SK-N-SH treated with all-trans-retinoic acid at 6 μM for 48 hours (cell line): ENCODE data around the gene OR7D4.

ENCODE experiments used
- ATAC-seq: fragments of 200-7000 bp; cut with Tn5 transposase; 3 replicates; pipeline ENCODE4 v1.9.1; 2020; ENCODE audit warnings: mild to moderate bottlenecking, moderate library complexity
- ARNTL ChIP-seq: fragments of 450-650 bp; formaldehyde crosslinking; IDR thresholded peaks from 2 replicates; pipeline ENCODE4 v1.5.0; 2020; ENCODE audit warnings: low read depth, mild to moderate bottlenecking, moderate library complexity, borderline replicate concordance
- BACH2 ChIP-seq: fragments of 250-450 bp; sonication (Bioruptor Pico); IDR thresholded peaks from 2 replicates; pipeline ENCODE4 v1.9.0; 2021; ENCODE audit warnings: mild to moderate bottlenecking, borderline replicate concordance
- CREB5 ChIP-seq: fragments of 250-450 bp; sonication (Bioruptor Pico); IDR thresholded peaks from 2 replicates; pipeline ENCODE4 v1.5.1; 2020; ENCODE audit warnings: low read depth, mild to moderate bottlenecking, moderate library complexity
- CSDC2 ChIP-seq: fragments of 250-450 bp; sonication (Bioruptor Pico); IDR thresholded peaks from 2 replicates; pipeline ENCODE4 v1.5.0; 2020; ENCODE audit warnings: mild to moderate bottlenecking, moderate library complexity
- CSRNP3 ChIP-seq: fragments of 250-450 bp; sonication (Bioruptor Pico); IDR thresholded peaks from 2 replicates; pipeline ENCODE4 v1.5.1; 2021; ENCODE audit warnings: mild to moderate bottlenecking, moderate library complexity
- ESRRG ChIP-seq: fragments of 250-450 bp; sonication (Bioruptor Pico); IDR thresholded peaks from 2 replicates; pipeline ENCODE4 v1.6.1; 2021; ENCODE audit warnings: mild to moderate bottlenecking
- GLIS3 ChIP-seq: fragments of 250-450 bp; sonication (Bioruptor Pico); IDR thresholded peaks from 2 replicates; pipeline ENCODE4 v1.5.0; 2020; ENCODE audit warnings: mild to moderate bottlenecking, moderate library complexity
- ISL1 ChIP-seq: fragments of 250-450 bp; sonication (Bioruptor Pico); IDR thresholded peaks from 2 replicates; pipeline ENCODE4 v2.1.2; 2022; ENCODE audit warnings: mild to moderate bottlenecking, moderate library complexity
- OSR1 ChIP-seq: fragments of 250-450 bp; sonication (Bioruptor Pico); IDR thresholded peaks from 2 replicates; pipeline ENCODE4 v1.8.0; 2022; ENCODE audit warnings: moderate library complexity, mild to moderate bottlenecking, inconsistent platforms
- PATZ1 ChIP-seq: fragments of 250-450 bp; sonication (Bioruptor Pico); IDR thresholded peaks from 2 replicates; pipeline ENCODE4 v1.8.0; 2020; ENCODE audit warnings: mild to moderate bottlenecking, moderate library complexity, borderline replicate concordance
- POU6F1 ChIP-seq: fragments of 250-450 bp; sonication (Bioruptor Pico); IDR thresholded peaks from 2 replicates; pipeline ENCODE4 v1.8.0; 2021; ENCODE audit warnings: low read depth, mild to moderate bottlenecking, moderate library complexity, borderline replicate concordance
- PPARA ChIP-seq: fragments of 250-450 bp; sonication (Bioruptor Pico); IDR thresholded peaks from 2 replicates; pipeline ENCODE4 v1.5.0; 2020; ENCODE audit warnings: mild to moderate bottlenecking, borderline replicate concordance
- RARB ChIP-seq: fragments of 250-450 bp; sonication (Bioruptor Pico); IDR thresholded peaks from 2 replicates; pipeline ENCODE4 v1.8.0; 2021; ENCODE audit warnings: mild to moderate bottlenecking, moderate library complexity
- SNAI2 ChIP-seq: fragments of 250-450 bp; sonication (Bioruptor Pico); IDR thresholded peaks from 2 replicates; pipeline ENCODE4 v1.5.0; 2020; ENCODE audit warnings: mild to moderate bottlenecking, moderate library complexity
- TCF4 ChIP-seq: fragments of 250-450 bp; sonication (Bioruptor Pico); IDR thresholded peaks from 2 replicates; pipeline ENCODE4 v1.8.0; 2021; ENCODE audit warnings: mild to moderate bottlenecking, moderate library complexity, borderline replicate concordance
- TOX ChIP-seq: fragments of 250-450 bp; sonication (Bioruptor Pico); IDR thresholded peaks from 2 replicates; pipeline ENCODE4 v1.8.0; 2021; ENCODE audit warnings: mild to moderate bottlenecking, moderate library complexity, borderline replicate concordance
- TSHZ2 ChIP-seq: fragments of 250-450 bp; sonication (Bioruptor Pico); IDR thresholded peaks from 2 replicates; pipeline ENCODE4 v1.5.0; 2020; ENCODE audit warnings: mild to moderate bottlenecking, moderate library complexity
- ZC3H10 ChIP-seq: fragments of 250-450 bp; sonication (Bioruptor Pico); IDR thresholded peaks from 2 replicates; pipeline ENCODE4 v1.5.1; 2021; ENCODE audit warnings: mild to moderate bottlenecking, moderate library complexity
- ZFP3 ChIP-seq: fragments of 250-450 bp; sonication (Bioruptor Pico); IDR thresholded peaks from 2 replicates; pipeline ENCODE4 v1.5.0; 2020; ENCODE audit warnings: mild to moderate bottlenecking, moderate library complexity
- ZFP30 ChIP-seq: fragments of 450-650 bp; formaldehyde crosslinking; IDR thresholded peaks from 2 replicates; pipeline ENCODE4 v1.5.0; 2022; ENCODE audit warnings: mild to moderate bottlenecking, moderate library complexity
- ZNF565 ChIP-seq: fragments of 450-650 bp; formaldehyde crosslinking; conservative IDR thresholded peaks from 2 replicates; pipeline ENCODE4 v1.5.0; 2020; ENCODE audit warnings: low read depth, mild to moderate bottlenecking, moderate library complexity
- ZNF70 ChIP-seq: fragments of 450-650 bp; formaldehyde crosslinking; IDR thresholded peaks from 2 replicates; pipeline ENCODE4 v1.5.0; 2020; ENCODE audit warnings: mild to moderate bottlenecking, moderate library complexity

Gene OR7D4

GRCh38 chr19:9166846-9167245, 52.5 kb downstream of the OR7D4 start:
- TF ChIP-seq ZC3H10 (CRISPR knock-in tag) (no peak), POU6F1 (CRISPR knock-in tag) (no peak), ZNF70 (CRISPR knock-in tag) (no peak), TOX (no peak)

GRCh38 chr19:9165261-9165660, 54.1 kb downstream of the OR7D4 start:
- no peak for ATAC-seq
- TF ChIP-seq ZFP30 (CRISPR knock-in tag) (no peak), CSRNP3 (CRISPR knock-in tag) (no peak), GLIS3 (CRISPR knock-in tag) (no peak), PATZ1 (CRISPR knock-in tag) (no peak), CREB5 (CRISPR knock-in tag) (no peak), ZNF70 (CRISPR knock-in tag) (no peak), CSDC2 (CRISPR knock-in tag) (no peak), TSHZ2 (CRISPR knock-in tag) (no peak), BACH2 (CRISPR knock-in tag) (no peak), SNAI2 (CRISPR knock-in tag) (no peak), TCF4 (no peak), PPARA (CRISPR knock-in tag) (no peak), ARNTL (CRISPR knock-in tag) (no peak), OSR1 (CRISPR knock-in tag) (no peak), ISL1 (CRISPR knock-in tag) (no peak), POU6F1 (CRISPR knock-in tag) (no peak), ZC3H10 (CRISPR knock-in tag) (no peak), ESRRG (CRISPR knock-in tag) (no peak), ZFP3 (CRISPR knock-in tag) (no peak)
- TF ChIP-seq, all 23 proteins: peak for 0

More at GRCh38 chr19:9166846-9167245, 52.5 kb downstream of the OR7D4 start:
- ATAC-seq, result no peak

- no peak for ATAC-seq
- TF ChIP-seq ESRRG (CRISPR knock-in tag) (no peak), RARB (CRISPR knock-in tag) (no peak), SNAI2 (CRISPR knock-in tag) (no peak), ZNF565 (CRISPR knock-in tag) (no peak)
- TF ChIP-seq, all 23 proteins: peak for 0
Observed at GRCh38 chr19:9161427-9161826, 58.0 kb downstream of the OR7D4 start.
